OCI-LY1 (cell line): ENCODE measurements around the gene COMT.

ENCODE experiments used
- H2AFZ ChIP-seq: fragments of 200-600 bp; sonication (generic), shearing (Covaris generic); 2 replicates; pipeline ENCODE4 v1.6.0; 2014; ENCODE audit warnings: antibody characterized with exemption, mild to moderate bottlenecking, low read length
- H3F3A ChIP-seq: fragments of 200-600 bp; sonication (generic), shearing (Covaris generic); 2 replicates; pipeline ENCODE4 v1.6.0; 2014; ENCODE audit warnings: mild to moderate bottlenecking, antibody characterized with exemption, low read length, moderate library complexity; ENCODE audit not compliant: insufficient read depth
- H3K27ac ChIP-seq: fragments of 200-600 bp; sonication (generic); 2 replicates; pipeline ENCODE4 v1.5.1; 2014; ENCODE audit warnings: low read length, mixed run types, mild to moderate bottlenecking, low read depth; ENCODE audit not compliant: poor library complexity, severe bottlenecking
- H3K27me3 ChIP-seq: fragments of 200-600 bp; sonication (generic); 2 replicates; pipeline ENCODE4 v1.6.0; 2014; ENCODE audit warnings: antibody characterized with exemption, mild to moderate bottlenecking, low read length, moderate library complexity; ENCODE audit not compliant: insufficient read depth
- H3K36me3 ChIP-seq: fragments of 200-600 bp; sonication (generic); 2 replicates; pipeline ENCODE4 v1.6.1; 2014; ENCODE audit warnings: mild to moderate bottlenecking, antibody characterized with exemption, low read length, moderate library complexity, mixed read lengths; ENCODE audit not compliant: insufficient read depth
- H3K4me1 ChIP-seq: fragments of 200-600 bp; sonication (generic); 2 replicates; pipeline ENCODE4 v1.5.1; 2014; ENCODE audit warnings: mild to moderate bottlenecking, low read length, moderate library complexity; ENCODE audit not compliant: insufficient read depth, severe bottlenecking
- H3K4me2 ChIP-seq: fragments of 200-600 bp; sonication (generic), shearing (Covaris generic); 2 replicates; pipeline ENCODE4 v1.6.1; 2014; ENCODE audit warnings: low read length
- H3K4me3 ChIP-seq: fragments of 200-600 bp; sonication (generic); 2 replicates; pipeline ENCODE4 v1.5.1; 2014; ENCODE audit warnings: low read length, low read depth, mild to moderate bottlenecking, mixed read lengths; ENCODE audit not compliant: poor library complexity, severe bottlenecking
- H3K79me2 ChIP-seq: fragments of 200-600 bp; shearing (Covaris generic); 2 replicates; pipeline ENCODE4 v1.6.1; 2016; ENCODE audit warnings: mixed run types, low read length, mixed read lengths; ENCODE audit not compliant: insufficient read depth
- H3K9ac ChIP-seq: fragments of 200-600 bp; sonication (generic), shearing (Covaris generic); 2 replicates; pipeline ENCODE4 v1.6.1; 2014; ENCODE audit warnings: mild to moderate bottlenecking, low read length, mixed read lengths
- H3K9me2 ChIP-seq: fragments of 200-600 bp; sonication (generic), shearing (Covaris generic); 2 replicates; pipeline ENCODE4 v1.6.1; 2014; ENCODE audit warnings: low read depth, mild to moderate bottlenecking, low read length, mixed read lengths
- H3K9me3 ChIP-seq: fragments of 200-600 bp; shearing (Covaris generic); 2 replicates; pipeline ENCODE4 v1.6.1; 2014; ENCODE audit warnings: low read length, mixed read lengths
- H4K20me1 ChIP-seq: fragments of 200-600 bp; sonication (generic), shearing (Covaris generic); 2 replicates; pipeline ENCODE4 v1.6.0; 2016; ENCODE audit warnings: mild to moderate bottlenecking, low read length; ENCODE audit not compliant: insufficient read depth
- CTCF ChIP-seq: fragments of 200-600 bp; sonication (generic), shearing (Covaris generic); IDR thresholded peaks from 2 replicates; pipeline ENCODE4 v1.5.1; 2017; ENCODE audit warnings: mild to moderate bottlenecking, antibody characterized with exemption, low read length, moderate library complexity, mixed read lengths
- EZH2 ChIP-seq: fragments of 200-600 bp; sonication (generic), shearing (Covaris generic); IDR thresholded peaks from 2 replicates; pipeline ENCODE4 v1.8.0; 2017; ENCODE audit warnings: borderline replicate concordance, mixed run types, mild to moderate bottlenecking, antibody characterized with exemption, low read length, moderate library complexity, mixed read lengths

Gene COMT

DNA sequence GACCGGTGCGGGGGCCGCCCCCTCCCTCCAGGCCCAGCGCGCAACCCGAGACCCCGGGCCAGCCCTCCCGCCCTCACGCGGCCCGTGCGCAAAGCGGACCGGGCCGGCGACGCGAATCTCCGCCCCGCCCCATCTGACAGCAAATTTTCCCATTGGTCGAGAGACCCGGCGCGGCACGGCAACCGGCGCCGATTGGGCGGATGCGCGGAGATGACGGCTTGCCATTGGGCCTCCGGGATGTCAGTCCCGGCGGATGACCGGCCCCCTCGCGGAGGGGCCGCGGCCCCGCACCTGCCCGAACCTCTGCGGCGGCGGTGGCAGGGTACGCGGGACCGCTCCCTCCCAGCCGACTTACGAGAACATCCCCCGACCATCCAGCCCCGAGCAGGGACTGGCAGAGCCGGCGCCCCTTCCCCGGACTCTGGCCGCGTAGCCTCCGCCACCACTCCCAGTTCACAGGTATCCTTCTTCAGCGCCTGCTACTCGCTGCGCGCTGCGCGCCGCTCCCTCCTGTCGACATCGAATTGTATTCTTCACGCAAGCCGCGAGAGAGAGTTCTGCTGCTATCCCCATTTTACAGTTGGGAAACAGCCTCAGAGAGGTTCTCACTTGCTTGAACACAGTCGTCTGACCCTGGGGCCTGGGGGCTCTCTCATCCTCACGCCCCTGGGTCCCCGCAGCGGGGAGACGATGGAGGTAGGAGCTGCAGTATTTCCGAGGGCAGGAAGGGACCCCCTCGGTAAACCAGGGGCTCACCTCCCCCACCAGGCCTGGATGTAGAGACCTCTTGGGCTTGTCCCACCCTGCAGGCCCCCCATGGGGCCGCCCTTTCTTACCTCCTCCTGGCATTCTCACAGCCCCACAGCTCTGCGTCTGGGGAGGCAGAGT lies 75.4 kb downstream of the COMT start, which contains the start of gene ARVCF:
Gene ARVCF, minus strand, starts transcription at position 90 of the 888 bp plus-strand sequence. CDS start 26,029 bp downstream, outside the sequence.
- no peaks in the 10 kb centered on the region for H3K9me3 ChIP-seq
- peak within 1 kb of the TSS; percentile 85 for H3K4me3 ChIP-seq
- peak within 1 kb of the TSS; percentile 71 for H3K4me2 ChIP-seq
- no peaks in the 10 kb centered on the region for H3F3A ChIP-seq
- peak within 1 kb of the TSS; percentile 67; the same call in 1 of the 2 replicates for H2AFZ ChIP-seq
- peaks cover 25% of the 10 kb centered on the region for H3K4me1 ChIP-seq
- H3K36me3 ChIP-seq, result no peaks in the 10 kb centered on the region
- peaks cover 5% of the 10 kb centered on the region; the same call in 1 of the 2 replicates for H3K79me2 ChIP-seq
- H3K9ac ChIP-seq, result peak within 1 kb of the TSS; percentile 66
- TF ChIP-seq EZH2 (no peak), CTCF (no peak)
- no peak within 1 kb of the TSS for H3K27ac ChIP-seq
- H3K9me2 ChIP-seq, result no peaks in the 10 kb centered on the region
- H4K20me1 ChIP-seq, result no peaks in the 10 kb centered on the region
- H3K27me3 ChIP-seq, result 0 out of 2 replicates have a peak, but pooled peaks cover 3% of the 10 kb centered on the region

- no peak for TF ChIP-seq CTCF
- TF ChIP-seq EZH2, result no peak
- Histone ChIP-seq H3K27me3 (0 out of 2 replicates have a peak, but pooled peaks cover 3% of the 10 kb centered on the region), H3F3A (no peaks in the 10 kb centered on the region), H4K20me1 (no peaks in the 10 kb centered on the region), H3K9ac (no peak overlapping the region; the same call in 1 of the 2 replicates), H3K9me3 (no peaks in the 10 kb centered on the region), H3K36me3 (no peaks in the 10 kb centered on the region), H3K4me2 (peak overlapping the region; percentile 71), H3K27ac (no peak overlapping the region), H3K79me2 (peaks cover 5% of the 10 kb centered on the region; the same call in 1 of the 2 replicates), H2AFZ (no peak overlapping the region), H3K4me1 (peaks cover 31% of the 10 kb centered on the region), H3K4me3 (peak overlapping the region; percentile 85), H3K9me2 (no peaks in the 10 kb centered on the region)
Observed at GRCh38 chr22:20017622-20017958, 76.0 kb downstream of the COMT start.

DNA sequence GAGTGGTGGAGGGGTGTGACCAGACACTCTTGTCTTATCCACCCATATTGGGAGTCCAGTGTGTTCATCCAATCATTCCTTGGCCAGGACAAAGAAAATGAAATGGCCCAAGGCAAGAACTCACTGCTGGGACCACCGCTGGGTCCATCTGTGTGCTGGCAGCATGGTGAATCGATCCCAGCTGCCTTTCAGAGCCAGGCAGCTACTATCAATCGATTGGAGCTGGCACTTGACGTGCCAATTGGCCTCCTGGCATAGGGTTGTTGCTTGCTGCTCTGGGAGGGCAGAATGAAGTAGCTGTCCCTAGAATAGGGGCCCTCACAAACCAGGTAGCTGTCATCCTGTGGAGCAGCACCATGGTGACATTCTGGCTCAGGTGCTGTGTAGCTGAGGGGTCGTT lies 76.4 kb downstream of the COMT start:
- H3K79me2 ChIP-seq, result peaks cover 5% of the 10 kb centered on the region; the same call in 1 of the 2 replicates
- no peak overlapping the region for H2AFZ ChIP-seq
- H3K4me1 ChIP-seq, result peaks cover 35% of the 10 kb centered on the region
- no peak overlapping the region for H3K27ac ChIP-seq
- H3K36me3 ChIP-seq, result no peaks in the 10 kb centered on the region
- H3K4me2 ChIP-seq, result no peak overlapping the region
- H3K9me3 ChIP-seq, result no peaks in the 10 kb centered on the region
- 0 out of 2 replicates have a peak, but pooled peaks cover 3% of the 10 kb centered on the region for H3K27me3 ChIP-seq
- TF ChIP-seq EZH2, result no peak
- TF ChIP-seq CTCF, result no peak
- no peaks in the 10 kb centered on the region for H4K20me1 ChIP-seq
- H3F3A ChIP-seq, result no peaks in the 10 kb centered on the region
- H3K4me3 ChIP-seq, result no peak overlapping the region
- H3K9me2 ChIP-seq, result no peaks in the 10 kb centered on the region
- H3K9ac ChIP-seq, result no peak overlapping the region
